Daoy (cell line): ENCODE measurements around the gene CCDC14. TPM values are rescaled to one million over a fixed set of nuclear protein-coding genes. Genes with fewer than 3 reads are reported as not detected.
"Not testable (repeated sequence)": the region's sequence is repeated elsewhere in the genome, so short reads cannot be mapped to it uniquely, and the experiment has no call there.

Experiments used
- DNase-seq: peaks from one replicate; pipeline ENCODE4 v3.0.0-alpha.2; 2015; ENCODE audit warnings: low read depth
- total RNA-seq: library from RNA; depleted of rRNA; stranded (reverse); fragments of >200 nt; shearing (Covaris generic); gene quantifications from 2 replicates; pipeline ENCODE4 v1.2.3, GENCODE V29; 2014

CCDC14 gene
- total RNA-seq, 1 experiment from 2014 or later, result 40.6 TPM

DNA sequence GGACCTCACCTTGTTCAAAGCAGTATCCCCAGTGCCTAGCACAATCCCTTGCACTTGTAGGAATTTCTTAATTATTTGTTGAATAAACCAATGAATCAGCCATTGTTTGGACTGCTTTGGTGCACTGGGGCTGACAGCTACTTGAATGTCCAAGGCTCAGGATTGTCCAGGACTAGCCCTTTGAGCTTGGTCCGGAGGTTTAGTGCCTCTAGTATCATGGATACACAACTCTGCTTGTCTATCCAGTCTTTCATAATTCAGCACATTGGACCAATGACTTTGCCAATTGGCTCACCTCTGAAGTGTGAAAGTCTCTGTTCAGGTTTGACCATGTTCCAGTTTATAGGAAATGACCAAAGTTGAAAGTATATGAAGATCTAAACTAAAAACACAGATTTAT lies 3.8 kb upstream of the CCDC14 start:
- DNase-seq, result not testable (repeated sequence)

DNA sequence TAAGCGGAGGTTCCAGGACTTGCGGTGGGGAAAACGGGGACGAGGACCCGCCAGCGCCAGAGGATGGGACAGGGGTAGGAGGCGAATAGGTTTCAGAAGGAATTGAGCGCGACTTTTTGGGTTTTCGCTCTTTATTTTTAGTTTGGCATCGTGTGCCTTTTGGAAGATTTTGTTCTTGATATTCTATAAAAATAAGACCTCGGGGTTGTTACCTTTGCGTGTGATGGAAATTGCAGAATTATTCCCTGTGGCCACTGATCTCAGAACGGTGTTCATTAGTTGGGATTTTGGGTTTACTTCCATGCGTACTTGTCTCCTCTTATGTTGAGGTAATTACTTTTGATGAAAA lies 453 bp upstream of the CCDC14 start:
- no peak for DNase-seq

DNA sequence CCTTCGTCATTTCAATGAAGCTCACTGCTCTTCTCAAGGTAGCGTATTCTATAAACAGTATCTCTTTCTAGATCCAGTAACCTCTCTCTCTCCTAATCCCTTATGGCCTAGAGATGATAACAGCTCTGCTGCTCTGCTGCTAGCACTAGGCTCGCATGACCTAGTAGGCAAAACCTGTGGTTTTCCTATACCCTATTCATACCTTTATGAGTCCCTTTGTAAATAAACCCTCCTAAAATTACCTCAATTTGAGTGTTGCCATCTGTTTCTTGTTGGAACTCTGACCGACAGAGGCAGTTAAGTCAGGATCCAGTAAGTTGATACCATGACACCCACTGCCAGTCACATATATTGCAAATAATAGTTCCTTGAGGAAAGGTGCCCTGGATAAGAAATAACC lies 7.3 kb downstream of the CCDC14 start:
- DNase-seq, result no peak

DNA sequence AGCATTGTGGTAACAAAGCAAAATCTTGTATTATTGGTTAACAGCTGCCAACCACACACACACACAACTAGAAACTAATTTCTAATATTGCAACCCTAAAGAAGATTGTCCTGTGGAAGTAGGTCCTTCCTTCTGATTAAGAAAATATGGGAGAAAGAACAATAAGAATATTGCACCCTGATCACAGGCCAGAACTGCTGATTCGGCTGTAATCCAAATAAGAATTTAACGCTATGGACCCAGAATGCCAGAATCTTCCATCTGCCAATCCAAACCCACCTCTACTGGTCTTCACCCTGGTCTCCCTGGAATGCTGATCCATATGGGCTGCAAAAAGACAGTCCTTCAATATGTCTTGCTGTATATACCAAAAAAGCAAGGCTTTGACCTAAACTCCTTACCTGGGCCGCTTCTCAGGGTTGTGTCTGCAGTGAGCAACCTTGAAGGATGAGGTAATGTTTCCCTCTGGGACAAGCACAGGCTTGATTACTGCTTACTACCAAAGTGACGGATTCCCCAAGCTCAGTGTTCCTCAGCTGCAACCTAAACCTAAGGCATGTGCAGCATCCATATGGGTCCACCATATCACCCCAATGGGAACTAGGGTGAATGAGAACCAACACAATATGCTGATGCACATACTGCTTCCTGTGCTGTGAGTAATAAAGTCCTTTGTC lies 8.0 kb downstream of the CCDC14 start:
- DNase-seq, result no peak

DNA sequence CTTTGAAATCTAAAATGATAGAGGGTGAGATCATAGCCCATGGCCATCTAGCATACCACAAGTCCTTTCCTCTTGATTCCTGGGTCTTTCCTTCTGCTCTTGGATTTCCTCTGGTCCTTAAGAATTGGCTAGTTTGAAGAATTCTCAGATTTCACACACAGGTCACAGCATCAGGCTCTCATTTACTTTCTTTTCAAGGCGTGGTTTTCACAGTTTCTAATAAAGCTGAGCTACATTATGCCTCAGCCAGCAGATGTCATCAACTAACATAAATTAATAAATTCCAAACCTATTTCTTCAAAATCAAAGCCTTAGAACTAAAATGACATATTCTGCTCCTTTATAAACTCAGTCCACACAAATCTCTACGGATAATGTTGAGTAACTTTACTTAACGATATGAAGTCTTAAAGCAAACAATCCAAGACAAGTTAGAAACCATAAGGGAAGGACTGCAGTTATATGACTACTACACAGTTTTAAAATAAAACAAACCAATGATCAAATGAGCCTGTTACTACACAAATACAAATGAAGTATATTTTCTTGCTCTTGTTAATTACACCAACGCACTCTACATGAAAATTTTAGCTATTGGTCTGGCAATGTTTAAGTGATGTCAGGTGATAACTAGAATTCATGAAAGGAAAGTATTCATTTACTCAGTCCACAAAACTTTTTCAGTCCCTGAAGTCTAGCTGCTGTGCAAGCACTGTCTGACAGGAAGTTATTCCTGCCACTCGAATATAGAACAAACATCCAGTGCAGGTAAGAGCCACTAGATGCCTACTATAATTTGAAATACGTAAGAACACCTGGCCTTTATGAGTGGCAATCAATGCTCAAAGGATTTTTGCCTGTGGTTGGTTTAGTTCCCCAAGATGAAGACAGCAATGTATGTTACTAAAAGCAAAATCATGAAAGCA lies 9.2 kb downstream of the CCDC14 start:
- DNase-seq, result no peak

DNA sequence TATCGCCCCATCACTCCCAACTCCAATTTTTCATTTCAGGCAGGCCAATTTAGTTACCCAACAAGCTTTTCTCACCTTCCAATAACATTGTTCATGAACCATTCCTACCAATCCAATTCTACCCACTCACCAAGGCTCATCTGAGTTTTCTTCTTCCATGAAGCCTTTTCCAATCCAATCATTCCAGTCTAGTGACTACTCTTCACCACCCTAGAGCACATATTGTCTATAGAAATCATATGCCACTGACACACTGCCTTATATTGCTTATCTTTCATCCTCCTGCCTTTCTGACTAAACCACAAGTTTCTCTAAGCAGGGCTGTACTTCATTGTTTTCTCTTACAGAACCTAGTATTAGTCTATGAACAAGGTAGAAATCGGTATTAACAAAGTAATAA lies 11.4 kb downstream of the CCDC14 start:
- DNase-seq, result no peak

DNA sequence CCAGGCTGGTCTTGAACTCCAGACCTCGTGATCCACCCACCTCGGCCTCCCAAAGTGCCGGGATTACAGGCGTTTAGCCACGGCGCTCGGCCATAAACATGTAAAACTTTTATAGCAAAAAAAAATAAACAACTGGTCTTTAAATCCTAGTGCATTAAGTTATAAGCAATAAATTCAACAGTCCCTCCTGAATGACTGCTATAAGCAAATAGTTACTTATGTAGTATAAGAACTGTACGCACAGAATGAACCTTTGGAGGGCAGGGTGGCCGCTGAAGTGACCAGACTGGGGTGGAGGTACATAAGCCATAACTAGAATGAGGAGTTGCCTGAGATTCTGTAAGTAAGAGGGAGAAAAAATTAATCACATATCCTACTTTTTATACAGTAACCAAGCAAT lies 12.6 kb downstream of the CCDC14 start:
- no peak for DNase-seq

DNA sequence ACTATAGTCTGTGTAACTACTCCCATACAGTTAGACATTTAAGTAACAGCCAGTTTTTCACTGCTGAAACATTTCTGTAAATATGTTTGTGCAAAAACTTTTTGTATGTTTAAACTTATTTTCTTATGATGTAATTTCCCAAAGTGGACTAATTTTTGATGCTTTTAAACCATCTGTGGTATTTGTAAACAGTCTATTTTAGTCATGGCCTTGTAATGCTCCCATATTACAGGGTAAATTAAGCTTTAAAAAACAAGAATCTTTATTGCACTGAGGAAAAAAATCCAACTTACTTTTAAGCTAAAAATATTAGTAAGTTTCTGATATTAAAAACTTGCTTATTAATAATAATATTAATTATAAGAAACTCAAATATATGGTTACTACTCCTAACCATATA lies 13.5 kb downstream of the CCDC14 start:
- DNase-seq, result no peak

DNA sequence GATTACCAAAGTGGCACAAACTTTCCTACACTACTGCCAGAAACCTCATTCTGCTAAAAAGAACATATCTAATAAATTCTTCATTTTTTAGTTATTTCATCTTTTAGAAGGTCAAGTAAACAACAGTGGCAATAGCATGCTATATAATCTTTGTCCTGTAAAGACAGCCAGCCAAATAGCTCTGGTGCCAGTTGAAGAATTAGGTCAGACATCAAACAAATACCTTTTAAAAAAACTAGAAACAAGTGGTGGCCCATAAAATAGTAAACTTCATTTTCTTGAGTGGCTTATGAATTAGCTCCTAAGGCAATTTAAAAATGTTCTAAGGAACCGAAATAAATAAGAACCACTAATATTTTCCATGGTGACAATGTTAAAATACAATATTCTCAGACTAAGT lies 19.5 kb downstream of the CCDC14 start:
- no peak for DNase-seq

DNA sequence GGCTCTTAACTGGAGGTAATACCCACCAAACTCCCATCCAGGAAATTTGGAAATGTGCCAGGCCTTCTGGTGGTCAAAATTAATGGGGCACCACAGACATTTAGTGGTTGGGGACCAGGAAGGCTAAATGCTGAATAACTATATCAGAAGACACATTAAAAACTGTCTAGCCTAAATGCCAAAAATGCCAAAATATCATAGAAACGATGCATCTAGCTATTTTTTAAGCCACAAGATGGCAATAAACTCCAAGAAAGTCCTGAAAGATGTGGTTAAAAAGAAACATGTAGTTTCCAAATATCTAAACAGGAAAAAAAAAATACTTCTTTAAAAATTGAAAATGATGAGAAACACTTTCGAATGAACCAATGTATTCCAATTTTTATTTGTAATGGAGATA lies 19.9 kb downstream of the CCDC14 start:
- no peak for DNase-seq

DNA sequence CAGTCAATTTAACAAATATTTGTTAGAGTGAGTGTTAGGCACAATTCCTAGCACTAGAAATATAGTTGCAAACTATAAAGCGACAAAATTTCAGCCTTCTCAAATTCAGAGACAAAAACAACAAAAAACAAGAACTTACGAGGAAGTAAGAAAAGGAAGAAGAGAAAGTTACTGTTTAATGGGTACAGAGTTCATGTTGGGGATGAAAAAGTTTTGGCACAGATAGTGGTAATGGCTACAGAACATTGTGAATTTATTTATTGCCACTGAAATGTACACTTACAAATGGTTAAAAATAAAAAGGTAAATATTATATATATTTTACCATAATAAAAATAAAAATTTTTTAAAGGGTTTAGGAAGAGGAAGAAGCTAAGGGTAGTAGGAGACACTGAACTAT lies 21.3 kb downstream of the CCDC14 start:
- no peak for DNase-seq

DNA sequence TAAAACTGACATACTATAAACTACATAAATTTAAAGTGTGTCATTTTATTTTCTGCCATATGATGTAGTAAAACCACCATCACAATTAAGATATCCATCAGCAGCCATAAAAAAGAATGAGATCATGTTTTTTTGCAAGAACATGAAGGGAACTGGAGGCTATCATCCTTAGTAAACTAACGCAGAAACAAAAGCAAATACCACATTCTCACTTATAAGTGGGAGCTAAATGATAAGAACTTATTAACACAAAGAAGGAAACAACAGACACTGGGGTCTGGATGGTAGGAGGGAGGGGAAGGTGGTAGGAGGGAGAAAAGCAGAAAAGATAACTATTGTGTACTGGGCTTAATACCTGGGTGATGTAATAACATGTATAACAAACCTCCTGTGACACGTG lies 24.6 kb downstream of the CCDC14 start:
- no peak for DNase-seq

DNA sequence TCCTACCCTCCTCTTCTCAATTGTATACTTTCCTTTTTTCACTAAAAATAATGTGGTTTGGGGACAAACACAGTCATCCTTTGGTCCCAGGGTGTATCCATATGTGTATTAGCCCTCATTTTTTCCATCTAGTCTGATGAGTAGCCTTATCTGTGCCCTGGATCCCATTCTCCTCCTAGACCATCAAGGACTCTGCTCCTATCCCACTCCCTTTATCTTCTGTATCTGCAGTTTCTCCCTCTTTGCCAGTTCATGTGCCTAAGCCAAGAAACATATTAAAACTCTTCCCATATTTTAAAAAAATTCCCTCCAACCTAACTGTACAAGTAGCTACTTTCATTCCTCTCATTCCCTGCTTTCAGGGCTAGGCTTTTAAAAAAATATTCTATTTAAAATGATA lies 25.2 kb downstream of the CCDC14 start:
- no peak for DNase-seq

DNA sequence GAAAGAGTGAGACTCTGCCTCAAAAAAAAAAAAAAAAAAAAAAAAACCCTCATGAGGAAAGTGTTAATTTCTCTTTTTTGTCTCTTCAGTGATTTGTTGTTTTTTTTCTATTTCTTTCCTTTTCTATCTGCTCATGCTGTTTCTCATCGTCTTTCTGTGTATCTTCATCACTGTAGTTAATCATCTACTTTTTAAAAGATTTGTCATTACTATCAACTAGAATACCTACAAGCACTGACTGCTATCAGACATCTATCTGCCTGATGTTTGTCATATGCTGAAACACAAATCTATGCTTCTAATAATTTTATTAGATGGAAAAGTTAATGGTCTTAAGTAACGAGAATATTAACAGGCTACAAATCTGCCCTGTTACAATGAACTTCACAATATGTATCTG lies 26.8 kb downstream of the CCDC14 start:
- DNase-seq, result no peak

DNA sequence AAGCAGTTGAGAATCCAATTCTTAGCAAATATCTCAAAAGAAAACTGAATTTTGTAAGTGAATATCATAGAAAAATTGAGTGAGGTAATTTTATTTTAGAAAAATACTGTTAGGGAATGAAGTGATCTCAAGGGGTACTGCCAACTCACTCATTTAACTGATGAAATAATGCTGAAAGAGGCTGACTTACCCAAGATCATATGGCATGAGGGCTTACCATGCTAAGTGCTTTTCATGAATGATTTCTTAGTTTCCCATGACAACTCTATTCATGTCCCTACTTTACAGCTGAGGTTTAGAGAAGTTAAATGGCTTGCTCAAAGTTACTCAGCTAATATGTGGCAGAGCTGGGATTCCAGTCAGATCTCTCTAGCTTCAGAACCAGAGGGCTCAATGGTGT lies 30.6 kb downstream of the CCDC14 start:
- DNase-seq, result no peak

DNA sequence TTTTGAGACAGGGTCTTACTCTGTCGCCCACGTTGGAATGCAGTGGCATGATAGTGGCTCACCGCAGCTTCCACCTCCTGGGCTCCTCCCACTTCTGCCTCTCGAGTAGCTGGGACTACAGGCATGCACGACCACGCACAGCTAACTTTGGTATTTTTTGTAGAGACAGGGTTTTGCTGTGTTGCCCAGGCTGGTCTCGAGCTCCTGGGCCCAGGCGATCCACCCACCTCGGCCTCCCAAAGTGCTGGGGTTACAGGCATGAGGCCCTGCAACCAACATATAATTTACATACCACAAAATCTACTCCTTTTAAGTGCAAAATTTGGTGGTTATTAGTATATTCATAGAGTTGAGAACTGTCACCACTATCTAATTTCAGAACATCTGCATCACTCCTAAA lies 31.7 kb downstream of the CCDC14 start:
- DNase-seq, result no peak

DNA sequence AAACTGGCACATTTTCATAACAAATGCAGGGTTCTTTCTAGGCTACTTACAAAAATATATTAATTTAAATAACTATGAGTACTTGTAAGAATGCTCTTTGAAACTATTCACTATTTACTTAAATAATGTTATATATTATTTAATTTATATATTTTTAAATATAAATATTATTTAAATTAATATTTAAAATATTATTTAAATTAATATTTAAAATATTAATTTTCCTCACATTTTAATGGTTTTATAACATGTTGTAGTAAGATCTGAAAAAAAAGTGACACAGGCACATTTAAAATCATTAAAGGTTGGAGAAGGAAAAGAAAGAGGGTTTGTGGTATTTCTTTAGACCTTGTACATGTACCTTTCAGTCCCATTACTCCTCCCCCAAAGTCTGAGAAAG lies 34.6 kb downstream of the CCDC14 start:
- no peak for DNase-seq

DNA sequence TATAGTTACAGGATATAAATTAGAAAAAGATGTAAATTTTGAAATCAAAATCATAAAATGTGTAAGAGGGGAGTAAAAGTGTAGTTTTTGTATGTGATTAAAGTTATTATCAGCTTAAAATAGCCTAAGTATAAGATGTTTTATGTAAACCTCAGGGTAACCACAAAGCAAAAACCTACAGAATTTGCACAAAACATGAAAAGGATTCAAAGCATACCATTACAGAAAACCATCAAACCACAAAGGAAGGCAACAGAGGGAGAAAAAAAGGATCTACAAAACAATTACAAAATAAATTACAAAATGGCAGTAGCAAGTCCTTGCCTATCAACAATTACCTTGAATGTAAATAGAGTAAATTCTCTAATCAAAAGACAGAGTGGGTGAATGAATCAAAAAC lies 40.2 kb downstream of the CCDC14 start:
- no peak for DNase-seq

DNA sequence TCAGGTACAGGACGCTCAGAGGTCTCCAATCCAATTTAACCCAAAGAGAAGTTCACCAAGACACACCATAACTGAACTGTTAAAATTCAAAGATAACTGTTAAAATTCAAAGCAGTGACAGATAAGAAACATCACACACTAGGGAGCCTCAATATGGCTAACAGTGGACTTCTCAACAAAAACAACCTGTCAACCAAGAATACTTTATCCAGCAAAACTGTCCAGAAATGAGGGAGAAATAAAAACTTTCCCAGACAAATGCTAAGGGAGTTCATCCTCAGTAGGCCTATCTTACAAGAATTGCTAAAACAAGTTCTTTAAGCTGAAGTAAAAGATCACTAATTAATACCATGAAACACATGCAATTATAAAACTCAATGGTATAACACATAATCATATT lies 40.6 kb downstream of the CCDC14 start:
- DNase-seq, result no peak

DNA sequence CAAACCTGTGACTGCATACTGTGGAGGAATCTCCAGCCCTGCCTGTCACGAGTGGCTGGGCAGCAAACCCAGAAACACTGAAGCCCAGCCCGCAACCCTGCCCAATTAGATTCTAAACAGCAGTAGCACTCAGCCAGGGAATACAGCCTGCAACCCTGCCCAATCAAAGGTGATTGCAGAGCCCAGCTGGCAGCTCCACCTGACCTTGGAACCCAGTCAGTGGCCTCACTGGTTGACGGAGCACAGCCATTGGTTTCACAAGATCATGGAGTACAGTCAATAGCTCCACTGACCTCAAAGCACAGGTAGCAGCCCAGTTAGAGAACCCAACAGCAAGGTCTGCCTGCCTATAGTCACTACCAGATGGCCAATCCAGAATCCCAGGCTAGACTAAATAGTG lies 41.7 kb downstream of the CCDC14 start:
- no peak for DNase-seq

DNA sequence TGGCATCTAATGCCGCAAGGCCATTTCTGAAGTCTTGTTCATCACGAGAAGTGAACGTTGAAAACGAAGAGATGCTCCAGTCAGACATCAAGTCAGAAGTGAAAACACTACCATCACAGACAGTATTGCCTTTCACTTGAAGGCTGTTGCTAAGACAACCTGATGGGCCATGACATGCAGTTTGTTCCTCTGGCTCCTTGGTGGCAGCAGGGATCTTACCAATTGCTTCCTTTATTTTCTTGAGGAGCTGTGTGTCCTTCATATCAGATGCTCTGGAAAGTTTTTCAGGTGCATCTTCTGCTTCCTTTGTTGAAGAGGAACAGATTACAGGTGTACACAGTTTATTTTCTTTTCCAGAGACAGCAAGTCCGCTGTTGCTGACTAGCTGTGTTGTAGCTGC lies 46.2 kb downstream of the CCDC14 start:
- DNase-seq, result no peak

DNA sequence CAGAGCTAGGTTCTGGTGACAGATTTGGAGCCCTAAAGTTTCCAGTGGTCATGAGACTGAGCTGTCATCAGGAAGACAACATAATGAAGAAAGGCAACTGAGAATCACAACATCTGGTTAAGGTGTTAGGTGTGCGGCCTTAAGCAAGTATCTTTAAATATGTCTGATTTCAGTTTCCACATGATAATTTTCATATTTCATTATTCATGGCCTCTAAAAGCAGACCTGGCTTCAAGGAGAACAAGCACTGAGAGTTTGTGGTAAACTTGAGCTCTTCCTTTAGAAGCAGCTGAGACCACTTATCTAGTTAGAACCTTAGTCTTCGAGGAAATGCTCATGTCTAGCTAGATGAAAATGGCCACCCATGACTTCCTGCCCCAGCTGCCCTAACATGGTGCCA lies 51.2 kb downstream of the CCDC14 start:
- no peak for DNase-seq

DNA sequence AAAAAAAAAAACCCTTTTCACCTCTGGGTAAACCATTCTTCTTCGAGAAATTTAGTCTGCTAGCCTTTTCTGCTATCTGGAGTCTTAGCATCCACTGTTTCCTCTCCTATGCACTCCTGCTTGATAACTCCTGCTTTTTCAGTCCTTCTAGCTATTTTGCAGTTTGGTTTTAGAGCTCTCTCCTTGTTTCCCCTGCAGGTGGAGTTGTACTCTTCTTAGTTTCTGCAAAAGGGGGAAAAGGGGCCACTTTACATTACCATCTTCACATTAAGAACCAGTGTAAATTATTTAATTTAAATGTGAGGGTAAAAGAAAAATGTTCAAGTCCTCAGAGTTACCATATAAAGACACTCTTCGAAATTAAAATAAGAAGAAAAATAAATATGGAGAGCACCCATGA lies 53.3 kb downstream of the CCDC14 start:
- DNase-seq, result no peak
